GM12873 (cell line): ENCODE data around the gene HIPK4.

Experiments
- TF ChIP-seq, protein P1 (sequence below): IDR thresholded peaks from 2 replicates; pipeline ENCODE4 v1.5.1; 2012; ENCODE audit warnings: low read depth, mild to moderate bottlenecking, moderate library complexity, low read length, control low read depth; ENCODE audit not compliant: insufficient read depth; ENCODE audit errors: missing control alignments

Gene HIPK4

GRCh38 chr19:40412866-40413265 is 22.9 kb upstream of the HIPK4 start:
- TF ChIP-seq, protein P1, sequence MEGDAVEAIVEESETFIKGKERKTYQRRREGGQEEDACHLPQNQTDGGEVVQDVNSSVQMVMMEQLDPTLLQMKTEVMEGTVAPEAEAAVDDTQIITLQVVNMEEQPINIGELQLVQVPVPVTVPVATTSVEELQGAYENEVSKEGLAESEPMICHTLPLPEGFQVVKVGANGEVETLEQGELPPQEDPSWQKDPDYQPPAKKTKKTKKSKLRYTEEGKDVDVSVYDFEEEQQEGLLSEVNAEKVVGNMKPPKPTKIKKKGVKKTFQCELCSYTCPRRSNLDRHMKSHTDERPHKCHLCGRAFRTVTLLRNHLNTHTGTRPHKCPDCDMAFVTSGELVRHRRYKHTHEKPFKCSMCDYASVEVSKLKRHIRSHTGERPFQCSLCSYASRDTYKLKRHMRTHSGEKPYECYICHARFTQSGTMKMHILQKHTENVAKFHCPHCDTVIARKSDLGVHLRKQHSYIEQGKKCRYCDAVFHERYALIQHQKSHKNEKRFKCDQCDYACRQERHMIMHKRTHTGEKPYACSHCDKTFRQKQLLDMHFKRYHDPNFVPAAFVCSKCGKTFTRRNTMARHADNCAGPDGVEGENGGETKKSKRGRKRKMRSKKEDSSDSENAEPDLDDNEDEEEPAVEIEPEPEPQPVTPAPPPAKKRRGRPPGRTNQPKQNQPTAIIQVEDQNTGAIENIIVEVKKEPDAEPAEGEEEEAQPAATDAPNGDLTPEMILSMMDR, result no peak

DNA sequence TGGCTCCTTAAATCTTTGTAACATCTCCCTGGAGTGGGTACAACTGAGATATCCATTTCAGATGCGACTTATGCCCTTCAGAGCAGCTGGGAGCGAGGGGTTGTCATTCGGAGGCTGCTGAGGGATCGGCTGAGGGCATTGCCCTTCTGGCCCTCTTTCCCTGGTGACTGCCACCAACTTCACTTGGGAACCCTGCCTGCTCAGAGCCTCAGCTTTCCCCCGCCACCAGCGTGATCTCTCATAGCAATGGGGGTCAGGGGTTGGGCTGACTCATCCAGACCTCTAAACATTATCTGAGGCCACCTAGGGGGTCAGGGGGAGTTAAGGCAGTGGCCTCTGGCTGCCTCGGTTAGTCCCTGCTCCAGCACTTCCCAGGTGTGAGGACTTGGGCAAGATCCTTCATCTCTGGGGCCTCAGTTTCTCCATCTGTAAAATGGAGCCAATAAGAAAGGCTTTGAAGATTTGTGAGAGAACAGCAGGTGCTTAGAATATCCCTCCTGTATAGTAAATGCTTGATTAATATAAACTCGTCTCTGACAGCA is 22.0 kb upstream of the HIPK4 start:
- TF ChIP-seq, protein P1, result no peak

DNA sequence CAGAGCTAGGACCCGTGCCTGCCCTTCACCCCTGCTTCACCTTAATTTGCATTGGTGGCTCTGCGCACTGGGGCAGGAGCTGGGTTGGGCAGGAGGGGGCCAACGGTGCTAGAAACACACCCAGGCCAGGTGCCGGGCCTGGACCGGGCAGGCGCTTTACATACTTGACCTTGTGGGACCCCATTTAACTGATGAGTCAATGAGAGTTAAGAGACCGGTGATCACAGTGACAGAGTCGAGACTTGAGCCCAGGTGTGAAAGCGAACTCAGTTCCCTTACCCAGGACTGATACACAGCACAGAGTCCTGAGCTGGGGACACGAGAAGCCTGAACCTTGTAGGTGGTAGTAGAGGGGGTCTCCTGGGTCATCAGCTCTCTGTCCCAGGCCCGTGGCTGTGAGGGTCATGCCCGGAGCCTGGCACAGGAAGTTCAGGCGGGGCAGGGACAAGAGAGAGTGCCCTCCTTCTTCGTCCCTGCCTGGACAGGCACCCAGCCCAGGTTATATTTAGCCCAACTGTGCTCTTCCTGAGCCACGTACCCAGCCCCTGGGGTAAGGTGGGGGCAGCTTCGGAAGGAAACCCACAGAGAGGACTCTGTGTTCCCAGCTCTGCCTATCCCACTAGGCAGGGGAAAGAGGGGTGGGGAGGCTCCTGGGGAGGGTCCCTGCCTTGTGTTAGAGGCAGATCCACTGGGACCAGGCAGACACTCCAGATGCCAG is 21.3 kb upstream of the HIPK4 start:
- TF ChIP-seq, protein P1, result no peak

DNA sequence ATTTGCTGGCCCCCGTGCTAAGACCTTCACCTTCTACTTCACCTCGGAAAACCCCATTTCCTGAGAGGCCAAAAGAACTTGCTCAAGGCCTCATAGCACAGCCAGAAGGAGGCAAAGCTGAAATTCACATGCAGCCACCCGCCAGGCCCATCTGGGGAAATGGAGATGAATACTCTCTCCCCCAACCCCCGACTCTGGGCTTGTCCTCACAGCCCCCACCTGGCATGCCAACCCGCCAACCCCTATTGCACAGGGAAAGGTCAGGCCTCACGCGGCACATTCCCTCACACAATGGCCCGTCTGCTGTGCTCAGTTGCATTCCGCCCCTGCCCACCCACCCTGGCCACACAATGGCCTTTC is 20.0 kb upstream of the HIPK4 start:
- TF ChIP-seq, protein P1, result no peak

DNA sequence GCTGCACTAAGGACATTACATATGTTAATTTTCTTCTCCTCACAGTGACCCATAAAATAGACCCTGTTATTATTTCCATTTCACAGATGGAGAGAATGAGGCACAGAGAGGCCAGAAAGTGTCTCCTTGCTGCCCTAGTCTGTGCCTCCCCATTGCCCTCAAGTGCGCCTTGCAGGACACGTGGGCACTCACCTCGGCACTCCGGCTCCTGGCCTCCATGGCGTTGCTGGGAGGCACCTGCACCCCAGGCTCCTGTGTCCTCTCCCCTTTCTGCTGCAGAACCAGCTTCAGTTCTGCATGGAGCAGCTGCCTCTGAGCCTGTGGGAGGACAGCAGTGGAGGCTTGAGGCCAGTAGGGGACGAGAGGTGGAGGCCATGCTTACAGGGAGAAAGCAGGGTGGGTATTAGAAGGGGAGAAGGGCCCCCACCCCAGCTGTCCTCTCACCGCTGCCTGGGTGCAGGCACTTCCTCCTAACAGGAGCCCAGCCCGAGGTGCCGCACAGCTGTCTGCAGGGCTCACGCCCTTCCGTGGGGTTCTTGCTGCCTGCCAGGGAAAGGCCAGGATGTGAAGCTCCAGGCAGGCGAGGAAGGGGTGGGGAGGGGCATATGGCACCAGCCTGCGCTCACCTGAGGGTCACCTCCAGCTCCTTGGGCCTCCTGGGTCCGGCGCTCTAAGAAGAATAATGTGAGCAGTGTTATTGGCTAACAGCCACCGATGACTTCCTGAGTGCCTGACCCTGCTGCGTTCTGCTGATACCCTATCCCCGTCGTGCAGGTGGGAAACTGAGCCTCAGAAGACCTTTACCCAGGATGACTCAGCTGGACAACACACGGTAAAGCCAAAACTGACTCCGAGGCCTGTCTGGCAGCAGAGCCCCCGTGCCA is 18.0 kb upstream of the HIPK4 start:
- TF ChIP-seq, protein P1, result no peak

DNA sequence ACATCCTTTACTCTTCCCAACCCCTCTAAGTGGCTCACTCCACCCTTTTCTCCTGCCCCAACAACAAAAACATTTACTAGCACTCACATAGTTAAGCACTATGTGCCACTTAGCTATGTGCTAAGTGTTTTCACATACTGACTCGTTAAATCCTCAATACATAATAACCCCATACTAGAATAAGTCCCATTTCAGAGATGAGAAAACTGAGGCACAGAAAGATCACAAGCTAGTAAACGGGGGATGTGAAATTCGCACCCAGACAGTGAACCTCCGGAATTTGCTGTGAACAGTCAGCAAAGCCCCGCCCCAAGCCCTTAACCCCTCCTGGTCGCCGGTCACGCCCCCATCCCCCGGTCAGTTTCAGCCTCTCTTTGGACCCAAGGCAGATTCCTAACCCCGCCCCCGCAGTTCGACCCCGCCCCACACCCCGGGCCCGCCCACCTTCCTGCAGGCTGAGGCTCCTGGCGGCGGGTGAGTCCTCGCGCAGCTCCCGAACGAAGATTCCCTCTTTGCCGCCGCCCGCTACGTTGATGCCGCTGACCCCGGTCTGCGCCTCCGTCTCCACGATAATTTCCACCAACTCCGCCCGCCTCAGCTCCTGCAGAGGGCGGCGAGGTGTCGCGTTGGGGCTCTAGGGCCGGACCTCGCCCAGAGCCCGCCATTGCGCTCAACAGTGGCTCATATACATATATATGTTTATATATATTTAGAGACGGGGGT is 13.4 kb upstream of the HIPK4 start:
- TF ChIP-seq, protein P1, result no peak
